HEK293 (cell line): ENCODE results near the gene FAM234A.

ENCODE experiments used
- CTCF ChIP-seq: fragments of 450-650 bp; formaldehyde crosslinking; IDR thresholded peaks from 2 replicates; pipeline ENCODE4 v1.5.1; 2016; ENCODE audit warnings: missing biosample characterization, missing genetic modification characterization
- ELK4 ChIP-seq: IDR thresholded peaks from 2 replicates; pipeline ENCODE4 v1.6.1; 2011; ENCODE audit warnings: mild to moderate bottlenecking, low read depth, low read length, borderline replicate concordance
- HOXD13 ChIP-seq: sonication (generic); formaldehyde crosslinking; IDR thresholded peaks from 2 replicates; pipeline ENCODE4 v1.8.0; 2022; ENCODE audit warnings: missing genetic modification reagents, borderline replicate concordance
- REST ChIP-seq: fragments of 450-650 bp; formaldehyde crosslinking; IDR thresholded peaks from 2 replicates; pipeline ENCODE4 v1.5.1; 2016; ENCODE audit warnings: missing biosample characterization, missing genetic modification characterization
- SALL2 ChIP-seq: fragments of 450-650 bp; formaldehyde crosslinking; IDR thresholded peaks from 2 replicates; pipeline ENCODE4 v1.5.0; 2017; ENCODE audit warnings: missing biosample characterization, mild to moderate bottlenecking, missing genetic modification characterization, borderline replicate concordance
- ZFP37 ChIP-seq: fragments of 450-650 bp; formaldehyde crosslinking; IDR thresholded peaks from 2 replicates; pipeline ENCODE4 v1.5.1; 2016; ENCODE audit warnings: missing biosample characterization, missing genetic modification characterization
- ZNF121 ChIP-seq: fragments of 450-650 bp; formaldehyde crosslinking; IDR thresholded peaks from 2 replicates; pipeline ENCODE4 v1.5.1; 2016; ENCODE audit warnings: missing biosample characterization, missing genetic modification characterization
- ZNF221 ChIP-seq: fragments of 450-650 bp; formaldehyde crosslinking; IDR thresholded peaks from 2 replicates; pipeline ENCODE4 v1.5.1; 2017; ENCODE audit warnings: missing biosample characterization, missing genetic modification characterization, borderline replicate concordance
- ZNF48 ChIP-seq: fragments of 450-650 bp; formaldehyde crosslinking; IDR thresholded peaks from 2 replicates; pipeline ENCODE4 v1.5.1; 2016; ENCODE audit warnings: missing biosample characterization, missing genetic modification characterization
- ZNF600 ChIP-seq: fragments of 450-650 bp; formaldehyde crosslinking; IDR thresholded peaks from 2 replicates; pipeline ENCODE4 v1.5.1; 2016; ENCODE audit warnings: missing biosample characterization, missing genetic modification characterization

GRCh38 chr16:278863-279366 is 44.3 kb downstream of the FAM234A start:
- TF ChIP-seq REST (tag by site-specific recombination): no peak
- TF ChIP-seq ZNF600 (tag by site-specific recombination): peak; percentile 75
- no peak for TF ChIP-seq CTCF (tag by site-specific recombination)
- TF ChIP-seq SALL2 (tag by site-specific recombination): no peak
- TF ChIP-seq ELK4: no peak
- no peak for TF ChIP-seq ZNF221
- no peak for TF ChIP-seq ZFP37 (tag by site-specific recombination)
- no peak for TF ChIP-seq ZNF48
- no peak for TF ChIP-seq ZNF121
- no peak for TF ChIP-seq HOXD13 (CRISPR knock-in tag)
